A549 (cell line): ENCODE results near the gene TRMT1. TPM values are rescaled to one million over a fixed set of nuclear protein-coding genes. Genes with fewer than 3 reads are reported as not detected.

Source experiments
- ATAC-seq, 2 experiments: fragments of 200-7000 bp in 1 of 2; fragments of >200 bp in 1 of 2; cut with Nextera tagmentation in 1 of 2; cut with Tn5 transposase in 1 of 2; 3 replicates each; pipeline versions ENCODE4 v1.8.0 to v1.9.1; 2018 to 2020; ENCODE audit warnings: mild to moderate bottlenecking in 1 of 2, moderate library complexity in 1 of 2
- CTCF ChIA-PET: fragments of 300-600 bp; sonication (Branson Sonifier 250); formaldehyde crosslinking; extraction: SDS; loops from one replicate; lab custom pipeline; 2021; ENCODE audit warnings: antibody characterized with exemption, inconsistent platforms; lab: Yijun Ruan, JAX
- POLR2A ChIA-PET: fragments of 350-600 bp; formaldehyde crosslinking; extraction: SDS; loops from one replicate; lab custom pipeline; 2021; ENCODE audit warnings: antibody characterized with exemption, inconsistent platforms; lab: Yijun Ruan, JAX
- DNase-seq, 2 experiments: peaks; one replicate each; pipeline versions ENCODE4 v3.0.0 to v3.0.0-alpha.2; 2011 to 2016; ENCODE audit warnings: low read depth in 1 of 2, low spot score in 1 of 2
- FAIRE-seq: peaks from 2 replicates; lab custom pipeline; 2011; peaks lifted over from hg19 to GRCh38; lab: Jason Lieb, UNC
- H3K27ac ChIP-seq, 2 experiments: fragments of >200 bp; sonication (Bioruptor Twin); formaldehyde crosslinking; 3 replicates each; pipeline ENCODE4 v1.5.1; 2016 to 2017
- H3K4me1 ChIP-seq: fragments of >200 bp; sonication (Bioruptor Twin); formaldehyde crosslinking; 3 replicates; pipeline ENCODE4 v1.6.1; 2016
- H3K4me2 ChIP-seq: fragments of >200 bp; sonication (Bioruptor Twin); formaldehyde crosslinking; 3 replicates; pipeline ENCODE4 v1.6.1; 2016
- H3K4me3 ChIP-seq: fragments of >200 bp; sonication (Bioruptor Twin); formaldehyde crosslinking; 3 replicates; pipeline ENCODE4 v1.5.1; 2016
- H3K9me3 ChIP-seq: fragments of >200 bp; sonication (Bioruptor Twin); formaldehyde crosslinking; 3 replicates; pipeline ENCODE4 v1.6.1; 2016
- BHLHE40 ChIP-seq: IDR thresholded peaks from 2 replicates; pipeline ENCODE4 v1.6.1; 2012; ENCODE audit warnings: low read depth, low read length, inconsistent platforms
- CHD4 ChIP-seq: fragments of 200-600 bp; sonication (generic); IDR thresholded peaks from 2 replicates; pipeline ENCODE4 v1.6.1; 2016; ENCODE audit warnings: antibody characterized with exemption, mild to moderate bottlenecking, borderline replicate concordance
- EHF ChIP-seq: fragments of 250-450 bp; sonication (Bioruptor Pico); IDR thresholded peaks from 2 replicates; pipeline ENCODE4 v1.5.0; 2020; ENCODE audit warnings: mild to moderate bottlenecking
- ESRRA ChIP-seq: fragments of 150-350 bp; IDR thresholded peaks from 2 replicates; pipeline ENCODE4 v1.6.1; 2014; ENCODE audit warnings: mild to moderate bottlenecking, low read length, borderline replicate concordance
- FOSL2 ChIP-seq, 2 experiments: fragments of 450-650 bp in 1 of 2; fragments of >200 bp in 1 of 2; sonication (Bioruptor Twin) in 1 of 2; formaldehyde crosslinking; IDR thresholded peaks; 2 replicates each; pipeline versions ENCODE4 v1.5.0 to v1.6.1; 2016 to 2020; ENCODE audit warnings: mild to moderate bottlenecking in 1 of 2, moderate library complexity in 1 of 2
- KDM5A ChIP-seq: fragments of 200-600 bp; sonication (generic); IDR thresholded peaks from 2 replicates; pipeline ENCODE4 v1.6.1; 2016; ENCODE audit warnings: antibody characterized with exemption, mild to moderate bottlenecking
- MAZ ChIP-seq: fragments of 150-350 bp; IDR thresholded peaks from 2 replicates; pipeline ENCODE4 v1.6.1; 2014; ENCODE audit warnings: antibody characterized with exemption, low read depth, low read length, borderline replicate concordance
- NPAS2 ChIP-seq: fragments of 250-450 bp; sonication (Bioruptor Pico); IDR thresholded peaks from 2 replicates; pipeline ENCODE4 v1.8.0; 2022; ENCODE audit warnings: mild to moderate bottlenecking, moderate library complexity, borderline replicate concordance
- RARB ChIP-seq: fragments of 250-450 bp; sonication (Bioruptor Pico); IDR thresholded peaks from 2 replicates; pipeline ENCODE4 v1.8.0; 2021; ENCODE audit warnings: mild to moderate bottlenecking, moderate library complexity
- RFX5 ChIP-seq: fragments of 450-650 bp; IDR thresholded peaks from 2 replicates; pipeline ENCODE4 v1.7.1; 2014; ENCODE audit warnings: antibody characterized with exemption, mild to moderate bottlenecking, moderate library complexity
- SREBF2 ChIP-seq: fragments of 450-650 bp; IDR thresholded peaks from 2 replicates; pipeline ENCODE4 v1.6.1; 2014; ENCODE audit warnings: mild to moderate bottlenecking, moderate library complexity
- ZC3H11A ChIP-seq: fragments of 450-650 bp; IDR thresholded peaks from 2 replicates; pipeline ENCODE4 v1.6.1; 2014; ENCODE audit warnings: antibody characterized with exemption, mild to moderate bottlenecking
- WGBS: methylation state at CpG from one replicate; pipeline ENCODE4 v1.1.6; 2017; ENCODE audit errors: missing lambda C conversion rate; 5-methylcytosine and 5-hydroxymethylcytosine counted together
- polyA plus RNA-seq, 4 experiments: library from polyadenylated mRNA; depleted of rRNA in 3 of 4; stranded (reverse); fragments of >200 nt; fragmentation: RNase III in 1 of 4; extraction: RNeasy Plus Mini Kit Qiagen cat#74134 plus additional on column Dnase treatment in 1 of 4; gene quantifications; 2 replicates in 3 of 4; 3 replicates in 1 of 4; pipeline ENCODE4 v1.2.3, GENCODE V29; 2011 to 2017
- TF ChIP-seq, protein P1 (sequence below): fragments of 200-600 bp; sonication (generic); IDR thresholded peaks from 2 replicates; pipeline ENCODE4 v1.6.1; 2016; ENCODE audit warnings: antibody characterized with exemption, mild to moderate bottlenecking, moderate library complexity
- TF ChIP-seq, protein P2 (sequence below): fragments of >200 bp; sonication (Bioruptor Twin); formaldehyde crosslinking; IDR thresholded peaks from 3 replicates; pipeline ENCODE4 v1.5.1; 2016
- TF ChIP-seq, protein P3 (sequence below): fragments of 150-350 bp; IDR thresholded peaks from 2 replicates; pipeline ENCODE4 v1.6.1; 2014; ENCODE audit warnings: low read depth, mild to moderate bottlenecking, low read length
- TF ChIP-seq, protein P4 (sequence below): IDR thresholded peaks from 2 replicates; pipeline ENCODE4 v1.6.1; 2012
- TF ChIP-seq, protein P5 (sequence below): fragments of 450-650 bp; IDR thresholded peaks from 2 replicates; pipeline ENCODE4 v1.6.1; 2014; ENCODE audit warnings: antibody characterized with exemption

Gene TRMT1
- polyA plus RNA-seq, 2 of the 4 experiments (the other 2 are of a cell fraction): 18.2 to 29.8 TPM

DNA sequence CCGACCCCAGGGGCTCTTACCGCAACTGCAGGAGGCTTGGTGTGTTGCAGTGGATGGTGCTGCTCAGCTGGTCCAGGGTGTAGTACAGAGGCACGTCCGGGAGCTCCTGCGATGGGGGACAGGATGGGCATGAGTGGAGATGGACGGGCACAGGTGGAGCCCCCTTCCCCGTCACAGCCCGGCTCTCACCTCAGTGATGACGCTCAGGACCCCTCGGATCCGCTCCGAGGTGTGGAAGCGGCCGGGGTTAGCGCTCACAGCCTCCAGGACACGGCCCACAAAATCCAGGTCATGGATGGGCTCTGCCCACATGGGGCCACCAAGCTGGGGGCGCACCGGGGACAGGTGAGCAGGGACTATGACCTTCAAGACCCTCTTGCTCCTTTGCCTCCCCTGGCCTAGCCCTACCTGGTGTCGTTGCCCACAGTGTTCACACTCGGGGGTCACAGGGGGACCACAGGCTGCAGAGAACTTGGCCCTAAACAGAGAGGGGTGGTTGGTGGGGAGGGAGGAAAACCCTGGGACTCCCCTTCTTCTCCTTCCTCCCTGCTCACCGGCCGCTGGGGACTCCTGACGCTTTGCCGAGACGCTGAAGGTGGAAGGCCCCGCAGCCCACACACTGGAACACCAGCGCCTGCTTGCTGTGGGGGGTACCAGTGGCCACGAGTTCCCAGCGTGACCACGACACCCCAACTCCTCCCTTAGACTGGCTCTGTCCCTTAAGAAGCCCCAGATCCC lies 7.0 kb downstream of the TRMT1 start:
- Histone ChIP-seq H3K4me3 (no peak overlapping the region), H3K4me1 (no peaks in the 10 kb centered on the region), H3K27ac (no peak overlapping the region), H3K4me2 (no peak overlapping the region), H3K9me3 (no peaks in the 10 kb centered on the region)
- WGBS: 97% methylated on average over 25 of the region's 30 CpGs
- DNase-seq: no peak
- TF ChIP-seq NPAS2 (CRISPR knock-in tag): no peak
- TF ChIP-seq ZC3H11A: no peak
- TF ChIP-seq, protein P1, sequence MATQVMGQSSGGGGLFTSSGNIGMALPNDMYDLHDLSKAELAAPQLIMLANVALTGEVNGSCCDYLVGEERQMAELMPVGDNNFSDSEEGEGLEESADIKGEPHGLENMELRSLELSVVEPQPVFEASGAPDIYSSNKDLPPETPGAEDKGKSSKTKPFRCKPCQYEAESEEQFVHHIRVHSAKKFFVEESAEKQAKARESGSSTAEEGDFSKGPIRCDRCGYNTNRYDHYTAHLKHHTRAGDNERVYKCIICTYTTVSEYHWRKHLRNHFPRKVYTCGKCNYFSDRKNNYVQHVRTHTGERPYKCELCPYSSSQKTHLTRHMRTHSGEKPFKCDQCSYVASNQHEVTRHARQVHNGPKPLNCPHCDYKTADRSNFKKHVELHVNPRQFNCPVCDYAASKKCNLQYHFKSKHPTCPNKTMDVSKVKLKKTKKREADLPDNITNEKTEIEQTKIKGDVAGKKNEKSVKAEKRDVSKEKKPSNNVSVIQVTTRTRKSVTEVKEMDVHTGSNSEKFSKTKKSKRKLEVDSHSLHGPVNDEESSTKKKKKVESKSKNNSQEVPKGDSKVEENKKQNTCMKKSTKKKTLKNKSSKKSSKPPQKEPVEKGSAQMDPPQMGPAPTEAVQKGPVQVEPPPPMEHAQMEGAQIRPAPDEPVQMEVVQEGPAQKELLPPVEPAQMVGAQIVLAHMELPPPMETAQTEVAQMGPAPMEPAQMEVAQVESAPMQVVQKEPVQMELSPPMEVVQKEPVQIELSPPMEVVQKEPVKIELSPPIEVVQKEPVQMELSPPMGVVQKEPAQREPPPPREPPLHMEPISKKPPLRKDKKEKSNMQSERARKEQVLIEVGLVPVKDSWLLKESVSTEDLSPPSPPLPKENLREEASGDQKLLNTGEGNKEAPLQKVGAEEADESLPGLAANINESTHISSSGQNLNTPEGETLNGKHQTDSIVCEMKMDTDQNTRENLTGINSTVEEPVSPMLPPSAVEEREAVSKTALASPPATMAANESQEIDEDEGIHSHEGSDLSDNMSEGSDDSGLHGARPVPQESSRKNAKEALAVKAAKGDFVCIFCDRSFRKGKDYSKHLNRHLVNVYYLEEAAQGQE: no peak
- no peak for TF ChIP-seq EHF (CRISPR knock-in tag)
- no peak for TF ChIP-seq SREBF2
- TF ChIP-seq, protein P2, sequence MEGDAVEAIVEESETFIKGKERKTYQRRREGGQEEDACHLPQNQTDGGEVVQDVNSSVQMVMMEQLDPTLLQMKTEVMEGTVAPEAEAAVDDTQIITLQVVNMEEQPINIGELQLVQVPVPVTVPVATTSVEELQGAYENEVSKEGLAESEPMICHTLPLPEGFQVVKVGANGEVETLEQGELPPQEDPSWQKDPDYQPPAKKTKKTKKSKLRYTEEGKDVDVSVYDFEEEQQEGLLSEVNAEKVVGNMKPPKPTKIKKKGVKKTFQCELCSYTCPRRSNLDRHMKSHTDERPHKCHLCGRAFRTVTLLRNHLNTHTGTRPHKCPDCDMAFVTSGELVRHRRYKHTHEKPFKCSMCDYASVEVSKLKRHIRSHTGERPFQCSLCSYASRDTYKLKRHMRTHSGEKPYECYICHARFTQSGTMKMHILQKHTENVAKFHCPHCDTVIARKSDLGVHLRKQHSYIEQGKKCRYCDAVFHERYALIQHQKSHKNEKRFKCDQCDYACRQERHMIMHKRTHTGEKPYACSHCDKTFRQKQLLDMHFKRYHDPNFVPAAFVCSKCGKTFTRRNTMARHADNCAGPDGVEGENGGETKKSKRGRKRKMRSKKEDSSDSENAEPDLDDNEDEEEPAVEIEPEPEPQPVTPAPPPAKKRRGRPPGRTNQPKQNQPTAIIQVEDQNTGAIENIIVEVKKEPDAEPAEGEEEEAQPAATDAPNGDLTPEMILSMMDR: no peak
- no peak for TF ChIP-seq FOSL2 (IDR thresholded peaks at IDR 0.05)
- no peak for TF ChIP-seq FOSL2 (CRISPR knock-in tag; IDR thresholded peaks at IDR 0.05)
- TF ChIP-seq CHD4: no peak
- no peak for ATAC-seq
- no peak for FAIRE-seq
- POLR2A ChIA-PET: no interaction called here
- CTCF ChIA-PET: no interaction called here

DNA sequence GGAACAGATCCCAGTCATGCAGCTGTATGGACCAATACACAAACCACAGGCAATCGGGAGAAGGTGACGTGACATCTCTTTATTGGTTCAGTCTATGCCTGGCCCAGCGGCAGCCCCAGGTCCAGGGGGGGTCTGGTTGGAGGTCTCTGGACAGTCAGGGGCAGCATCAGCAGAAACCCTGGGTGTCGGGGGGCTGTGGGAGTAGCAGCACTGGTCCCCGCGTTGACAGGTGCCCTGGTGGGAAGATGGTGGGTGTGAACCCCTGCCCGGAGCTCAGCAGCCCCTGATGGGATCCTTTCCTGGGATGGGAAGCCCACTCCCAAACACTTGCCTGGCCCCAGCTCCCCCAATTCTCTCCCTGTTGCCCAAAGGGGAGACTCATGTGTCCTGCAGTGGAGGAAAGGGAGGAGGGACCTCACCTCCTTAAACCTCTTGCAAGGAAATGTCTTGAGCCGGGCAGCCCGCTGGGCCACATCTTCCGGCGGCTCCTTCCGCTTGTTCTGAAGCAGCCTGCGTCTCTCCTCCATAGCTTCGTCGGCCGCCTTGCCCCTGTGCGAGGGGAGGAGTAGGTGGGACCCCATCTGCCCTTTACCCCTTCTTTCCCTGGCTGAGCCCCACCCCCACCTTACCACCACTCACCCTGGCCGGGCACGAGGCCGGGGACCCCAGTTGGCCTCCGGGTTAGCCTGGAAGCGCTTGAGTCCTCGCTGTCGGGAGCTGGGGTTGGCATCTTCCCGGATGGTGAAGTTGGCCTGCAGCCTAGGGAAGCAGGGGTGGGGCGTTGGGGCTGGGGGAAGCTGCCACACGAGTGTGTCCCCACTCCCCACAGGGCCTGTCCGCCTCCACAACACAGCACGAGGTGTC lies 11.5 kb downstream of the TRMT1 start:
- Histone ChIP-seq H3K4me2 (no peak overlapping the region), H3K4me1 (no peaks in the 10 kb centered on the region), H3K9me3 (no peaks in the 10 kb centered on the region), H3K27ac (no peak overlapping the region), H3K4me3 (no peak overlapping the region)
- POLR2A ChIA-PET: no interaction called here
- DNase-seq (no peak), ATAC-seq (no peak), FAIRE-seq (no peak)
- TF ChIP-seq, protein P3, sequence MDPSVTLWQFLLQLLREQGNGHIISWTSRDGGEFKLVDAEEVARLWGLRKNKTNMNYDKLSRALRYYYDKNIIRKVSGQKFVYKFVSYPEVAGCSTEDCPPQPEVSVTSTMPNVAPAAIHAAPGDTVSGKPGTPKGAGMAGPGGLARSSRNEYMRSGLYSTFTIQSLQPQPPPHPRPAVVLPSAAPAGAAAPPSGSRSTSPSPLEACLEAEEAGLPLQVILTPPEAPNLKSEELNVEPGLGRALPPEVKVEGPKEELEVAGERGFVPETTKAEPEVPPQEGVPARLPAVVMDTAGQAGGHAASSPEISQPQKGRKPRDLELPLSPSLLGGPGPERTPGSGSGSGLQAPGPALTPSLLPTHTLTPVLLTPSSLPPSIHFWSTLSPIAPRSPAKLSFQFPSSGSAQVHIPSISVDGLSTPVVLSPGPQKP: no peak
- TF ChIP-seq ESRRA (no peak), RFX5 (no peak), RARB (CRISPR knock-in tag) (no peak), BHLHE40 (no peak), KDM5A (no peak), MAZ (no peak)
- TF ChIP-seq, protein P4, sequence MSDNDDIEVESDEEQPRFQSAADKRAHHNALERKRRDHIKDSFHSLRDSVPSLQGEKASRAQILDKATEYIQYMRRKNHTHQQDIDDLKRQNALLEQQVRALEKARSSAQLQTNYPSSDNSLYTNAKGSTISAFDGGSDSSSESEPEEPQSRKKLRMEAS: no peak
- TF ChIP-seq, protein P5, sequence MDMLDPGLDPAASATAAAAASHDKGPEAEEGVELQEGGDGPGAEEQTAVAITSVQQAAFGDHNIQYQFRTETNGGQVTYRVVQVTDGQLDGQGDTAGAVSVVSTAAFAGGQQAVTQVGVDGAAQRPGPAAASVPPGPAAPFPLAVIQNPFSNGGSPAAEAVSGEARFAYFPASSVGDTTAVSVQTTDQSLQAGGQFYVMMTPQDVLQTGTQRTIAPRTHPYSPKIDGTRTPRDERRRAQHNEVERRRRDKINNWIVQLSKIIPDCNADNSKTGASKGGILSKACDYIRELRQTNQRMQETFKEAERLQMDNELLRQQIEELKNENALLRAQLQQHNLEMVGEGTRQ: no peak
- 92% methylated on average over 19 of the region's 29 CpGs for WGBS
- CTCF ChIA-PET: interaction anchor here (1.0 to 3.9 kb wide), 9 partner anchors 9 to 140 kb away, joined by 3 to 23 read pairs (median 5); partner anchors contain the start of gene DAND5
